Erythroblast (primary cell): Measurements from ENCODE around the gene PARS2.

Source experiments
- GATA1 ChIP-seq: IDR thresholded peaks from 2 replicates; pipeline ENCODE4 v1.6.1; 2011; ENCODE audit warnings: low read depth, mild to moderate bottlenecking, control low read depth, low read length, moderate library complexity
- POLR2A ChIP-seq: IDR thresholded peaks from 2 replicates; pipeline ENCODE4 v1.6.1; 2011; ENCODE audit warnings: mild to moderate bottlenecking, low read length

GRCh38 chr1:54777011-54777410 lies 12.7 kb upstream of the PARS2 start:
- TF ChIP-seq POLR2A: no peak
- TF ChIP-seq GATA1: no peak
